ENCODE results near the gene PAX1.

PAX1 gene

DNA sequence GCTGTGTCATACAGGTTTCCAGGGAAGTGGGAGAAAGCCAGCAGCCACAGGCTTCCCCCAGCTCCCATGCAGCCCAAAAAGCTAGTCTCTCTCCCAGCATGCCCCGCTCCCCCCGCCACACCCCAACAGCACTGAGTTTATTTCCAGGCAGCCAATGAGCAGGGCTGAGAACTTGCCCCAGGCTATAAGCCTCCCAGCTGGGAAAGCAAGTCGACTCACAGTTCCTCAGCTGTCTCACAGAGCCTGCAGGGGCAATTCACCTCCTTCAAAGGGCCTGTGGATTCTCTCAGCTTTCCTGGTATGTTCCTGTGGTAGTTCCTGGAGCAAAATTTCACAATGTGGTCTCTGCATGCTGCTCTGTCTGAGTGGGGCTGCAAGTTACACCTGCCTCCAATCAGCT, 34.2 kb downstream of the PAX1 start:
- DNase-seq (ENCODE audit: low read depth), result no peak

DNA sequence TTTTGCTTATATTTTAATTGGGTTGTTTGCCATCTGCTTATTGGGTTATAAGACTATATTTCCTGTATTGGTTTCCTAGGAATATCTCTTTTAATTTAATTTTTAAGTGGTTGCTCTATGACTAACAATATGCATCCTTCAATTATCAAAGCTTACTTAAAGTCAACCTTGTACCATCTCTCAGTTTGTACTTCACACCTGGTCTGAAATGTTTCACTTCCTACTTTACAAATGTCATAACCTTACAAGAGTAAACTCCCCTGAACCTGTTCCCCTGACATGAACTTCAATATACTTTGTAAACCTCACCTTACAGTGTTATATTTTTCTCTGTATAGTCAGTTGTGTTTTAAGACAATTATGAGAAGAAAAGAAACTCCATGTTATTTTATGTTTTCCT, 35.8 kb downstream of the PAX1 start:
- DNase-seq (ENCODE audit: low read depth), result no peak

DNA sequence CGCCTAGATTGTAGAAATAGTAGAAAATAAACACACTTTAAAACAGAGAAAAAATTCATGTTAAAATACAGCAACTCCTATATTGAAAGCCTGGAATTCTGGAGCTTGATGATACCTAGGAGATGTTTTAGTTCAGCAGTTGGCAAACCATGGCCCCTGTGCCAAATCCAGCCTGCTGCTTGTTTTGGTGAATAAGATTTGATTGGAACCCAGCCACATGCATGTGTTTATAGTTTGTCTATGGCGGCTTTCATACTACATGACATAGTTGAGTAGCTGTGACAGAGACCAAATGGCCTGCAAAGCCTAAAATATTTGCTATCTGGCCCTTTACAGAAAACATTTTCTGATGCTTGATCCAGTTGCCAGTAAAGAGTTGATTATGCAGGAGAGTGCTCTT, 57.2 kb downstream of the PAX1 start:
- no peak for DNase-seq (ENCODE audit: low read depth)

DNA sequence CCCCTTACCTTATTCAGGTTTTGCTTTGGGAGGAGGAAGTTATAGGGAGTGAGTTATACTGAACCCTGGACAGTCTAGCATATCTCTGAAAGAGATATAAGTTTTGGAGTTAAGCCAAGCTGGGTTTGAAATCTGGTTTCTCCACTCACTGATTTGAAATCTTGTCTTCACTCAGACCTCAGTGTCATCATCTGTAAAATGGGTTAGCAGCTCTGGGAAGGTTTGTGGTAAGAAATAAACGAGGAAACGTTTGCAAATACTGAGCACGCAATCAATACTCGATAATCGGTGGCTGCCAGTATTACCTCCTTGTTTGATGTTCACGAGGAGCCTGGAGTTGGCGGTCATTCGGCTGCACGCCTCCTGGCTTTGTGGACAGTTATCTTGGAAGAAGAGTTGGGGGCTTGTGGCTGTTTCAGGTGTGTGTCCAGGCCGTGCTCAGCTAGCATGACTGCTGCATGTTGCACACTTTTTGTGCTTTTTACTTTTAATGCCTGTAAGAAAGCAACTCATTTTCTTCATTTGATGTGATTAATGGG, 61.8 kb downstream of the PAX1 start:
- DNase-seq (ENCODE audit: low read depth), result no peak

DNA sequence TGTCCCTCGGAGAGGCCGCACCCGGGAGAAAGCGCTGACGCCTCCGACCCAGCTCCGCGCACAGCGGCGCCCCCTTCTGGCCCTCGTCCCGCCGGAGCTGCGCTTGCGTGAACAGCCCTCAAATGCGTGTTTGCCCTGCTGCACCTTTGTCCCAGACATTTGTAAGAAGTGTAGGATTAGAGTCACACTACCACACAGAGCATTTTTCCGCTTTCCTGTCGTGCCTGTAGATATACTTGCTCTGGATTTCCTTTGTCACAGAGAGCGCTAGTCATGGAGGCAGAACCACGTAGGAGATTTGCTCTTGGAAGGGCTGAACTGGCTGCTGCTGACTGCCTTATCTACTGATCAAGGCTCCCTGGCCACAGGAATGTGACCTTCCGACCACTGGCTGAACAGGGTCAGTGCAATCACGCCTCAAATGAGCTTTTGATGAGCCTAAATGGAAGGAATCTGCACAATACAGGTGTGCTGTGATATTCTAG, 62.3 kb downstream of the PAX1 start:
- no peak for DNase-seq (ENCODE audit: low read depth)
